ENCODE results near the gene MRPL37.

MRPL37 gene

GRCh38 chr1:54172614-54173599 lies 27.1 kb upstream of the MRPL37 start:
- H3K4me3 ChIP-seq (ENCODE audit: low read depth, low read length): no peak overlapping the region
- no peak for DNase-seq (ENCODE audit: low read depth)
- TF ChIP-seq CTCF (IDR thresholded peaks at IDR 0.05; ENCODE audit: low read depth, low read length, missing control alignments): no peak

GRCh38 chr1:54173681-54174080 lies 26.3 kb upstream of the MRPL37 start:
- DNase-seq (ENCODE audit: low read depth): no peak
- no peak overlapping the region for H3K4me3 ChIP-seq (ENCODE audit: low read depth, low read length)
- no peak for TF ChIP-seq CTCF (IDR thresholded peaks at IDR 0.05; ENCODE audit: low read depth, low read length, missing control alignments)

- DNase-seq (ENCODE audit: low read depth): no peak
- no peak for TF ChIP-seq CTCF (IDR thresholded peaks at IDR 0.05; ENCODE audit: low read depth, low read length, missing control alignments)
- H3K4me3 ChIP-seq (ENCODE audit: low read depth, low read length): no peak overlapping the region
Observed at GRCh38 chr1:54174106-54174505, 25.9 kb upstream of the MRPL37 start.

- no peak overlapping the region for H3K4me3 ChIP-seq (ENCODE audit: low read depth, low read length)
- no peak for TF ChIP-seq CTCF (IDR thresholded peaks at IDR 0.05; ENCODE audit: low read depth, low read length, missing control alignments)
- no peak for DNase-seq (ENCODE audit: low read depth)
Observed at GRCh38 chr1:54176621-54177327, 23.2 kb upstream of the MRPL37 start.

GRCh38 chr1:54177726-54178125 lies 22.2 kb upstream of the MRPL37 start:
- TF ChIP-seq CTCF (IDR thresholded peaks at IDR 0.05; ENCODE audit: low read depth, low read length, missing control alignments): no peak
- no peak overlapping the region for H3K4me3 ChIP-seq (ENCODE audit: low read depth, low read length)

GRCh38 chr1:54178296-54179070 lies 21.5 kb upstream of the MRPL37 start:
- TF ChIP-seq CTCF (IDR thresholded peaks at IDR 0.05; ENCODE audit: low read depth, low read length, missing control alignments): no peak
- H3K4me3 ChIP-seq (ENCODE audit: low read depth, low read length): no peak overlapping the region
- DNase-seq (ENCODE audit: low read depth): no peak

More at GRCh38 chr1:54177726-54178125, 22.2 kb upstream of the MRPL37 start:
- no peak for DNase-seq (ENCODE audit: low read depth)
